Measurements from ENCODE around the gene CHTOP.

Gene CHTOP

DNA sequence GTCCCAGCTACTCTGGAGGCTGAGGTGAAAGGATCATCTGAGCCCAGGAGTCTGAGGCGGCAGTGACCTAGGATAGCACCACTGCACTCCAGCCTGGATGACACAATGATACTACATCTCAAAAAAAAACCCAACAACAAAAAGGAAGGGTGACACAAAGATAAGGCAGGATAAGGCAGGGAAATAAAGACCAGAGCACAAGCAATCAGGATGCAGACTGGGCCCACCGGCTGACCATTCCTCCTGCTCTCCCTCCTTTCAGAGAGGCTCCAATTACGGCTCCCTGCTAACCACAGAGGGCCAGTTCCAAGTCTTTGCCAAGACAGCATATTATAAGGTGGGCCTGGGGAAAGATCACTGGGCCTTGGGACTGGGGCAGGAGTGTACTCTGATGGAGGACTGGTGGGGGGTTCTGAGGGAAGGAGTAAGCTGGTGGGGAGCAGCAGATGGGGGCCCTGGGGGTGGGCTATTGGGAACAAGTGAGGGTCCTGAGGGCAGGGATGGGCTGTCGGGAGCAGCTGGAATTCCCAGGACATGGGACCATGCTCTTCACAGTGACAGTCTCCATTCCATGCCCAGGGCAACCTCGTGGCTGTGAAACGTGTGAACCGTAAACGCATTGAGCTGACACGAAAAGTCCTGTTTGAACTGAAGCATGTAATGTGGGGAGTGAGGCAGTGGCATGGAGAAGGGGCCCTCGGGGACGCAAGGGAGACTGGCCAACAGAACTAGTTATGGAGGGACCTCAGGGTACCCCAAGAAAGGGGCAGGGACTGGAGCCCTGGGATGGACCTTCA lies 51.9 kb downstream of the CHTOP start:
- no peak for DNase-seq (ENCODE audit: low spot score)

GRCh38 chr1:153687346-153688125 lies 53.7 kb downstream of the CHTOP start:
- DNase-seq (ENCODE audit: low spot score) = no peak

DNA sequence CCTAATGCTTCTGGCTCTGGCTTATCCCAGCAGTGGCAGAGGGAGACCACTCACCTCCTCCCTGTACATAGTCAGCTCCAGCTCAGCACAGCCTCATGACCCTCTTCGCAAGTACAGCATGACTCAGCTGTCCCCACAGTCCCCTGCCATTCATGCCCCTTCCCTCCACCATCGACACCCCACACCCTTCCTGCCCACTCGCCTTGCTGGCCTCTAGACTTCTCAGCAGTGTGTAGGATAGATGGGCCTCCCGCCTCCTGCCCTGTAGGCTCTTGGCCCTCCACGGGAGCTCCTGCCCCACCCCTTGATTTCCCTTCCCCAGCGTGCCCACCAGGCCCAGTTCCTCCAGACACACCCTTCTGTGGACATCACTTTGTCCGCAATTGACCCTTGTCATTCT lies 54.4 kb downstream of the CHTOP start:
- DNase-seq (ENCODE audit: low spot score) = no peak

DNA sequence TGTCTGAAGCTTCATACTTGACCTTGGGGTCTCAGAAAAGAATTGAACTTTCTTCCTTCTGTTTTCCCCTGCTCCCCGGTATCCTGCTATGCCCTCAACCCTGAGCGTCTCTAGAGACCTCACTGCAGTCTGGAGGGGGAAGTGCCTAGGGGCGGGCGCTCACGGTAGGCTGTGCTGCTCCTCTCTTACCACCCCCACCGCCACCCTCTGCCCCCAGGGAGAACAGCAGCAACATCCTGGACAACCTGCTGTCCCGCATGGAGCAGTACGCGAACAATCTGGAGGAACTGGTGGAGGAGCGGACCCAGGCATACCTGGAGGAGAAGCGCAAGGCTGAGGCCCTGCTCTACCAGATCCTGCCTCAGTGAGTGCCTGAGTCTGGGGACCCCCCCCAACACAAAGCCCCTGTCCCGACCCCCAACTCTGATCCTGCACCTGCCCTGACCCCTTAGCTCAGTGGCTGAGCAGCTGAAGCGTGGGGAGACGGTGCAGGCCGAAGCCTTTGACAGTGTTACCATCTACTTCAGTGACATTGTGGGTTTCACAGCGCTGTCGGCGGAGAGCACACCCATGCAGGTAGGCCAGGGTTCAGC lies 55.0 kb downstream of the CHTOP start:
- no peak for DNase-seq (ENCODE audit: low spot score)

GRCh38 chr1:153693466-153693865 lies 59.6 kb downstream of the CHTOP start:
- DNase-seq (ENCODE audit: low spot score) = no peak
